DMS153 treated with DMSO at 0.1 percent for 48 hours (cell line): ENCODE results near the gene NEIL3.
"Not testable (repeated sequence)": the region's sequence is repeated elsewhere in the genome, so short reads cannot be mapped to it uniquely, and the experiment has no call there.

ENCODE experiments used
- DNase-seq: peaks from one replicate; lab custom pipeline; 2025; ENCODE audit not compliant: unreplicated experiment; lab: John Stamatoyannopoulos, UW

NEIL3 gene

DNA sequence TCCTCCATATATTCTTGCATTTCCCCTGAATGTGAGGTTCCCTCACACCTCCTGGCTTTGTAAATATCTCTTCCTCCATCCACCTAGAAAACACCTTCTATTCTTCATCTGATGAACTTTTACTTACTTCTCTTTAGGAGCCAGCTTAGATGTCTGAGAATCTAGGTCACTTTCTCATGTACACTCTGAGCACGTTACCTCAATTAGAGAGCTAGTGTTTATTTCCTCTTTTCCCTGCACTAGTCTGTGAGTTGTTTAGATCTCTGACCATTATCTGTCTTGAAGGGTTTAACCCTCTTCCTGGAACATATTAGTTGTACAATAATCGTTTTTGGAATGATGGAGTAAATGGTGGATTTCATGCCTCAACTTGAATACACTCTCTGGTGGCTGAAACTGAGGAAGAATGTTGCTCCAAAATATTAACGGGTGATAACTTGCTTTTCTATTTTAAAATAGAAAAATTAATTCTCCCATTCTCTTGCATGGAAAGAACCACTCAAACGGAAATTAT lies 8.5 kb upstream of the NEIL3 start:
- DNase-seq: no peak

DNA sequence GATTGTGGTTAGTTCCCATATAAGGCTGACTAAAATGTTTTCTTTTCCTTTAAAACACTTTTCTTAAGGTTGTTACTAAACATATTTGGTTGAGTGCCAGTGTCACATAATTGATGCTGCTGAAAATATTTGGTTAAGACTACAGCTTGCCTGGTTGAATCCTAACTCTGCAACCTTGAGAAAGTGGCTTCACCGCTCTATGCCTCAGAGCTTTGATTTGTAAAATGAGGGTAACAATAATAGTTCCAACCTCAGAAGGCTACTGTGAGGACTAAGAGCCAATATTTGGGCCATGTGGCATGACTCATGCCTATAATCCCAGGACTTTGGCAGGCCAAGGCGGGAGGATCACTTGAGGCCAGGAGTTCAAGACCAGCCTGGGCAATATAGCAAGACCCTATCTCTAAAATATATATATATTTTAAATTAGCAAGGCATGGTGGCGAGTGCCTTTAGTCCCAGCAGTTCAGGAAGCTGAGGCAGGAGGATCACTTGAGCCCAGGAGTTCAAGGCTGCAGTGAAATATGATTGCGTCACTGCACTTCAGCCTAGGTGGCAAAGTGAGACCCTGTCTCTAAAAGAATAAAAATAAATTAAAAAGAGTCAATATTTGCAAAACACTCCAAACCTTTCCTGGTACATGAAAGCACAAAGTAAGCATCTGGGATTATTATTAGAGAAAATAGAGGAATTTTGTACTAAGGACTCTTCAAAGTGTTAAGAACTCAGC lies 7.1 kb upstream of the NEIL3 start:
- no peak for DNase-seq

DNA sequence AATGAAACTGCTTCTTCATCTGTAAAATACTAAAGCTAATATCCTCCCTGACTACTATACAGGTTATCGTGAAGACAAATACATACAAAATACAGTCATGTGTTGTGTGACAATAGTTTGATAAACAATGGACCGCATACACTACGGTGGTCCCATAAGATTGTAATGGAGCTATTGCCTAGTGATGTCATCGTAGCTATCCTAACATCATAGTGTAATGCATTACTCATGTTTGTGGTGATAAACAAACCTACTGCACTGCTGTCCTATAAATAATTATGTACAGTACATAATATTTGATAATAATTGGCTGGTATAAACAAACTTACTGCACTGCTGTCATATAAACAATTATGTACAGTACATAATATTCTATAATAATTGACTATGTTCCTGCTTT lies 5.6 kb upstream of the NEIL3 start:
- no peak for DNase-seq

DNA sequence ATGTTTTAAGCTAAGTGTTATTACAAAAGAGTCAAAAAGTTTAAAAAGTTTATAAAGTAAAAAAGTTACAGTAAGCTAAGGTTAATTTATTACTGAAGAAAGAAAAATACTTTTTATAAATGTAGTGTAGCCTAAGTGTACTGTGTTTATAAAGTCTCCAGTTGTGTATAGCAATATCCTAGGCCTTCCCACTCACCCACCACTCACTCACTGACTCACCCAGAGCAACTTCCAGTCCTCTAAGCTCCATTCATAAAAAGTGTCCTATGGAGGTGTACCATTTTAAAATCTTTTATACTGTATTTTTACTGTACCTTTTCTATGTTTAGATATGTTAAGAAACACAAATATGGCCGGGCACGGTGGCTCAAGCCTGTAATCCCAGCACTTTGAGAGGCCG lies 4.8 kb upstream of the NEIL3 start:
- DNase-seq: not testable (repeated sequence)

DNA sequence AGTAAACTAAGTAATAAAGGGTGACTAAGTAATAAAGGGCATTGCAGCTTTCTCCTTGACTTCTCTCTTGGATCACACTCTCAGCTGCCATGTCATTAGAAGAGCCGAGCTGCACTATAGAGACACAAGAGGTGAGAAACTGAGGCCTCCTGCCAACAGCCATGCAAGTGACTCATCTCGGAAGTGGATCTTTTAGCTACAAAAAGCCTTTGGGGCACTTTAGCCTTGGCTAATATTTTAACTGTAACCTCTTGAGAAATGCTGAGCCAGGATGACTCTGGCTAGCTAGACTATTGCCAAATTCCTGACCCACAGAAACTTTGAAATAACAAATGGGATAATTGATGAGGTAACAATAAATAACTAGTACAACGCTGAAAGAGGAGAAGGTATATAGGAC lies 1.5 kb upstream of the NEIL3 start:
- no peak for DNase-seq

DNA sequence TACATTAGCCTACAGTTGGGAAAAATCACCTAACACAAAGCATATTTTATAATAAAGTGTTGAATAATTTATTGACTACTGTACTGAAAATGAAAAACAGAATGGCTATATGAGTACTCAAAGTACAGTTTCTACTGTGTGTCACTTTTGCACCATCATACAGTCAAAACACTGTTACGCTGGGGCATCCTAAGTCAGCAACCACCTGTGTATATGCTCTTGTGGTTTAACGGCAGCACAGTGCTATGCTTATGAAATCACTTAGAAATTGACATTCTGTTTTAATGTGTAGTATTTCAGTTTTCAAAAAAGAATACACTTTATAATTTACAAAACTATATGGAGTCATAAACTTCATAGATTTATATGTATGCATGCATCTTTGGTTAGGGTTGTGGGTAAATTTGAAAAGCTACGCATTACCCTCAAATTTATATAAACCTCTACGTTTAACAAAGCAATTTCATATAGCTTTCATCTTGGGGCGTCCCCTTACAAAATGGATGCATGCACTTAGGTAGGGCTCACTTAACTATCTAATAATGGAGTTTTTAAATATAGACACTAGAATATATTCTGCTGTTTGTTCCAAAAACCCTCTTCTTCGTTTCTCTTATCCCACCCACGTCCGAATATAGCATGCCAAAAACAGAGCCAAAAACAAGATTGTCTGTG lies 690 bp upstream of the NEIL3 start:
- DNase-seq: no peak

DNA sequence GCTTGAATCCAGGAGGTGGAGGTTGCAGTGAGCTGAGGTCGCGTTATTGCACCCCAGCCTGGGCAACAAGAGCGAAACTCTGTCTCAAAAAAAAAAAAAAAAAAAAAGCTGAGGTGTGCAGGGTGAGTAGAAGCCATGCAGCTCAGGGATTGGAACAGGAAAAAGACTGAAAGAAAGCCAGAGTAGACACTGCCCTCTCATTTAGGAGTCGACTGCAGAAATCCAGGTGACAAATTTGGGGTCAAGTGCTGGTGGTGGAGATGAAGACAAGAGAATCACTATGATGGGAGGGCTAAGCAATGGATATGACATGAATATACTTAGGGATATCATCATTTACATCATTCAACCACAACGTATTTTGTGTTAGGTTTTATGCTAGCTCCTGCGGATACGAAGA lies 1.9 kb downstream of the NEIL3 start:
- DNase-seq: no peak

DNA sequence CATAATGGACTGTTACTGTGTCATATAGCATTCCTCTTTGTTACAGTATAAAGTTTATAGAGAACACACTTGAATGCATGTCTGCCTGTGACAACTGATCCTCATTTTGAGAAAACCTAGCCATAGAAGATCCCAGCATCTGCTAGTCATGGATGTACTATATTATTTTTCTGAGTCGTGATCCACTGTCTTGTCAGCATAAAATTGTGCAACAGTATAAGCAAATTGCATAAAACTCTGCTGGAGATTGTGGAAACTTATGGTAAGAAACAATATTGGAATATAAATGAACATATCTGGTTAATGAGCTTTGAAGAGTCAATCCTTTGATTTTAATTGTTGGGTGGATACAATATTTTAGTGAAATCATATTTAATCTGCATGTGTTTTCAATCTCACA lies 3.6 kb downstream of the NEIL3 start:
- no peak for DNase-seq

DNA sequence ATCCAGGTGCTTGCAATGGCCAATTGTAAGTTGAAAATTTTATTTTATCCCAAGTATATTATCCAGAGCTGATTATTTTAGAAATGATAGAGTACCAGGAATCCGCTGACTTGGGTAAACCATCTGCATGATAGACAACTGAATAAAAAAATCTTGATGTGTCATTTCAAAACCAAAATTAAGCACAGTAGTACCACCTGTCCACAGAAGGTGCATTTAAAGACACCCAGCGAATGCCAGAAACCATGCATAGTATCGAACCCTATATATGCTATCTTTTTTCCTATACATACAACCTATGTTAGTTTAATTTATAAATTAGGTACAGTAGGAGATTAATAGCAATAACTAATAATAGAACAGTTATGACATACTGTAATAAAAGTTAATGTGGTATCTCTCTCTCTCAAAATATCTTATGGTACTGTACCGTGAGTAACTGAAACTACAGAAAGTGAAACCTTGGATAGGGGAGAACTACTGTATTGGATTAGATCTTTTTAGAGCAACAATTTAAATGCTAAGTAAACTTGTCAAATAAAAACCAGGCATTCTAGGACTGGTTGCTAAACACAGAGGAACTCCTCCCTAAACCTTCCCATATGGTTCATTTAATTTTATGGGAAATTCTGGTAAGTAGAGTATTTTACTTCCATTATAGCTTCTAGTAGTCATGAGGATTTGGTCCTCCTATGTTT lies 6.2 kb downstream of the NEIL3 start:
- no peak for DNase-seq

DNA sequence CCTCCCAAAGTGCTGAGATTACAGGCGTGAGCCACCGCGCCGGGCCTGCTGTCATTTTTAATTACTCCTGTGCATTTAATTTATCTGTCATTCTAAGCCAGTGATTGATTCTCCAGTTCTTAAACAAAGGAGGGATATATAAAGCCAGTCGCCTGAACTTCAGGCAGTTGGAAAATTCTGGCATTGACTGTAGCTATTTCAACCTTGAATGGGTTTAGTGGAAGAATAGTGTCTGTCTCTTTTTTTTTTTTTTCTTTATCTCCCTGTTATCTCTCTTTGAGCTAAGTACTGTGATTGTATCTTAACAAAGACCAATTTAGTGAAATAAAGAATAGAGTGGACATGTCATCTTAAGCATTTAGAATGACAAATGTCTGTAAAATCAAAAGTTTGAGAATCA lies 11.0 kb downstream of the NEIL3 start:
- DNase-seq: no peak

DNA sequence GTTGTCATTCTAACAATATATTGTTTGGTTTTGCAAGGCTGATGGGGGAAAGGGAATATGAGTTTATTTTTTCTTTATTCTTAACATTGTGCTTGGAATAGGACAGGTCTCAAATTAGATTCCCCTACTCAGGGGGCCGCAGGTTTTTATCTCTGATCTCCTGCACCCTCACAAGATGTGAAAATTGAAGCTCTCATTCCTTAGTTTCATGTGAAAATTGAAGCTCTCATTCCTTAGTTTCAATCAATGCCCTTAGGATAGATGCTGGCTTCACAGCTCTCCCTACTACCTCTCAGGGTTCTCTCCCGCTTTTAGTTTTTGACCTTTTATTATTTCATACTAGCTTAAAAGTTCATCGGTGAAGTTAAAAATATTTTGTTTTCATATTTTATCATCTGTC lies 12.0 kb downstream of the NEIL3 start:
- DNase-seq: no peak

DNA sequence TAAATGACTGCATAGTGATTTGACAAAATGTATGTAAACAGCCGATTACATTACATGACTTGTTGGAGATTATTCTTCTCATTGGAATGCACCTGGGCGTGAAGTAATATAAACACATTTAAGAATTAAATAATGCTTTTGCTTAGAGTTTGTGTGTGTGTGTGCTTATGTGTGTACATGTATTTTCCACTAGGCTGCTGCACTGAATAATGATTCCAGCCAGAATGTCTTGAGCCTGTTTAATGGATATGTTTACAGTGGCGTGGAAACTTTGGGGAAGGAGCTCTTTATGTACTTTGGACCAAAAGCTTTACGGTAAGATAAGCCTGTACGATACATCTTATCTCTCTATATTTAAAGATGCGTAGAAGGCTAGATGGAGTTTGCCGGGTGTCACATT lies 12.6 kb downstream of the NEIL3 start:
- no peak for DNase-seq

DNA sequence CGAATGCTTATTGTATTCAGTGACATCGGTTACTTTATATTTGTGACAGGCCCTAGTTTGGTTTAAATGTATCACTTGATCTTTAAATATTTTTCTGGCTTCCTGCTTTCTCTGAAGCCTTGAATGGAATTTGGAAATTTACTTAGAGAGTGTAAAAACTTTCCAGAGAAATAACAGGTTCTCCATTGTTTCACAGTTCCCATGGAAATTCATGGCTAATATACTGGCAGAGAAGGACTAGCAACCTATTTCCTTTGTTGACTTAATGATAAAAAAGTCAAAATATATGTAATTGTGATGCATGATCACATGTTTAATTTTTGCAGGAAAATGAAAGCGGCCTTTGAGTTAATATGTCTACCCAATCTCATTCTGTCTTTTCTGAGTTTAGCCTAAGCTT lies 13.2 kb downstream of the NEIL3 start:
- no peak for DNase-seq

DNA sequence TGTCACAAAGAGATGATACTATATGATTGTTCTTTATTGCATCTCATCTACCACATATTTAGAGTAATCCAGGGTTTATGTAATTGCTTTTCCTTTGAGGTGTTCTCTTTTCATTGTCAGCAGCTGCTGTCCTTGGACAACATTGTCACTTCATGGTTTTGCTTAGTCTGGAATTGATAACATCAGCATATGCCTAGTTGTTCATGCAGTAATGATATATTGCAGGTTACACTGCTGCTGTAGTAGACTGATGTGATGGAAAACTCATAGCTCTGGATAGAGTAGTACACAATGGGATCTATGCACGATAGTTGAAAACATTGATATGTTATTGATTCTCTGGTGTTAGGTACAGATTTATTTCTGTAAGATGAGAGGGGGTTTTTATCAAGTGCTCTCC lies 13.7 kb downstream of the NEIL3 start:
- DNase-seq: no peak

DNA sequence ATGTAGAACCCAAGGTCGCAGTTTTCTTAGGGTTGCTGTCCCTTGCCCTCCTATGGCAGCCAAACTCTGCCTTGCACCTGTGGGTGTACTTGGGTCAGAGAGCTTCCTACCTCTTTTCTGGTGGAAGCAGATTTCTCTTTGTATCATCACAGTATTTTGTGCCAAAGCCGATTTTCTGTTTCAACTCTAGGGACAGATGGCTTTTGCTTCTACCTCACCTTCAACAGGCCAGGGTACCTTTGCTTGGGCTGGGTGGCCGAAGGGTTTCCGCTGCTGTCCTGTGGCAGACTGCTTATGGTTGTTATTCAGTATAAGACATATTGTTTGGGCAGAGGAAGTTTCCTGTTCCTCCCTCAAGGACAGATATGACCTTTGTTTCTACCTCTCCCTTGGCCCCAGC lies 22.4 kb downstream of the NEIL3 start:
- DNase-seq: no peak

DNA sequence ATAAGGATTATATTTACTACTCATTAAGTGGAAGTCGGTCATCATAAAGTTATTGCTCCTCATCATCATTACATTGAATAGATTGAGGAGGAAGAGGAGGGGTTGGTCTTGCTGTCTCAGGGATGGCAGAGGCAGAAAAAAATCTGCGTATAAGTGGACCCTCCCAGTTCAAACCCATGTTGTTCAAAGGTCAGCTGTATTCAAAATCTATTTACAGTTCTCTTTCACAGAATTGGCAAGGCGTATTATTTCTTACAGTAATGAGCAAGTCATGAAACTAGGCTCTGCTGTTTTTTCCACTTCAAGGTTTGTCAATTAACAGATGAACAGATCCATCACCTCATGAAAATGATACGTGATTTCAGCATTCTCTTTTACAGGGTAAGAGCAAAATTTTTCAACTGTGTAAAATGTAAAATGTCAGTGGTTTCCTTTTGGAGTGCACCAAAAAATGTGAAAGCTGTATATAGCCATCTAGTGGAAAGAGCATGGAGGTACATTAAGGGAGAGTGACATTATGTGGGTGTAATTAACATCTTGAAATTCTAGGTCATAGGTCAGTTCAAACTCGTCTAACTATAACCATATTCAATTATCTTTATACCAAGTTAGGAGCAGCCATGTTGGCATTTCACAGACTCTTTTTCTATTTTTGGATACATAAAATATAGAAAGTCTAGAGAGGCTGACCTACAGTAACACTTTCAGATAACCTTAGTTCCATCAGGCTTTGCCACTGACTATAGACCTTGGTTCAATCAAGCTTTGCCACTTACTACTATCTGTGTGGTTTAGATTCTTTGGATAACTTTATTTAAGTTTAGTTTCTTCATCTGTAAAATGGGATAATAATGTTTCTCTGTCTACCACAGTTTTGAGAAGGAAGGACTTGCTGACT lies 30.1 kb downstream of the NEIL3 start:
- no peak for DNase-seq

DNA sequence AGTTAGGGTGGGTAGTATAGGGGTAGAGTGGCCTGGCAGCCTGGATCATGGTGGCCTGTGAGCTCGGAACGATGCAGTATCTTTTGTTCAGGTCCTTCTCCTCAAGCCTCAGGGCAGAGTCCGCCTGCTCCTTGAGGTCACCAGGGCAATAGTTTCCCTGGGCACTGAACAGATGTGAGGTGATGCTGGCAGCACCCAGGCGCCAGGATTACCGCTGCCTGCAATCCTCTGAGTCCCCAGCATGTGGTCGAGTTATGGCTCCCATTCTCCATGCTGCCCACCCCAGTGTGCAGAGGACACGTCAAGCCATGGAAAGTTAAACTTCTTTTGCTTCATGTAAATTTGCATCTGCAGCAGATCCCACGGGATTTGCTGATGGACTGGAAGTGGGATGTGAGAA lies 38.7 kb downstream of the NEIL3 start:
- no peak for DNase-seq

DNA sequence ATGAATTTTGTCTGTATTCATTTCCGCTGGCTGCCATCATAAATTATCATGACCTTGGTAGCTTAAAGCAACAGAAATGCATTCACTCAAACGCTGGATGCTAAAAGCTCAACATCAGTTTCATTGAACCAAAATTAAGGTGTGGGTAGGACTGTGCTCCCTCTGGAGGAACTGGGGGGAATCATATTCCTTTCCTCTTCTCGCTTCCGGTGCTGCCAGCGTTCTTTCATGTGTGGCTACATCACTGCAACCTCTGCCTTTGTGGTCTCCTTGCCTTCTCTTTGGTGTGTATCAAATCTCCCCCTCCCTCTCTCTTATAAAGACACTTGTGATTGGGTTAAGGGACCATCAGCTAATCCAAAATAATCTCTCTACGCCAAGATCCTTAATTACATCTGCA lies 39.5 kb downstream of the NEIL3 start:
- no peak for DNase-seq

DNA sequence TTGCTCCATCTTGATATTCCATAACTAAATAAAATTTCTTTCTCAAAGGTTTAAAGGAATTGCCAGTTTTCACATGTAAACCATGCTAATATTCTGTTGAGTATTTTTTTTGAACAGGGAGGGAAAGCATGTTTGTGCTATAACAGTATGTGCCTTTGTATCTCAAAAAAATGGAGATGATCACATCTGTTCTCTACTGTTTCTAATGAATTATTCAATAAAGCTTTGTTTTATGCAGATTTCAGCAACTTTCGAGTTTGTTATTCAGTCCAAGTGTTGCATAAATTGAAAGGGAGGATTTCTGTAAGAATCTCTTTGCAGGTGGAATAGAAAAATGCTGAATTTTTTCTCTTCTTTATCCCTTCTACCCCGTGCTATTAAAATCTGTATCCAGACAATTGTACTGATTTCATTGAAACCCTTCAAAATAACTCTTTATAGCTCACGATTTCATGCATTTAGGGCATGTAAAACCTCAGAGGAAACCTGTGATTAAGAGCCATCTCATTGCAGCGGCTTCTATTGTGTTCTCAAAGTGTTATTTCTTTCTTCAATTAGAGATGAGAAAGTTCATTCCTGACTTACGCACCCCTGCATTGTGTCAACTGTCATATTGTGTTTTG lies 42.1 kb downstream of the NEIL3 start:
- DNase-seq: no peak

DNA sequence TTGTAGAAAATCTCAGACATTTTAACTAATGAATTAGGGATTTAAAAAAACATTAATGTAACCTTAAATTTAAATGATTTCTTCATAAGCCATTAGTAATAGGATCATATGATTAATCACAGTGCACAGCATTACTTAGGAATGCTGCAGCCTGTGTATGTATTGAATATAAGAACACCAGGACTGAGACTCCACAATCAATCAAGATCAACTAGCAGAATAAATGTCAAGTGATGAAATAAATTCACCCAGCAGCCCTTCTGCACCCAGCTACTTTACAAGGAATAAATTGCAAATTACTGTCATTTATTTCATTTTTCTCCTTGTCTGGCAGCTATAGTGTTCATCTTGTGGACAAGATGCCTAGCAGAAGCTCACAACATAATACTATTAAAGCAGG lies 46.5 kb downstream of the NEIL3 start:
- DNase-seq: no peak

DNA sequence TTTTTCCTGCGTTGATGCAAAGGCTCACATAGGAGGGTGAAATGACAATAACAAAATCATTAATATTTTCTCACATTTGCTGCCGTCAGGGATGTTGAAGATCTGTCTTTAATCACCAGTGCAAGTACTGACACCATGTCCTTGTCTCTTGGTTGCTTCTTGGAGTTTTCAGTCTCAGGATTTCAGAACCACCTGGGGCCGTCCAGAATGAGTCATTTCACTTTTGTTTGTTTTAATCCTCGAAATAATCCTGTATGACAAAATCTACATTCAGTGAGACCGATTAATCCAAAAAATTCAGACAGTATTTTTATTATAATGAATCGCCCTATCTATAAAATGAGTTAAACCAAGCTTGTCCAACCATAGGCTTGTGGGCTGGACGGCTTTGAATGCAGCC lies 47.2 kb downstream of the NEIL3 start:
- DNase-seq: no peak
